Body of pancreas (tissue), 4 donors: Measurements from ENCODE around the gene RXRG.

ENCODE experiments used
- POLR2A ChIP-seq, 3 donors: fragments of 450-650 bp; IDR thresholded peaks; one replicate each; pipeline ENCODE4 v1.6.1; 2016; ENCODE audit warnings: antibody characterized with exemption in 3 of 3, mild to moderate bottlenecking in 2 of 3
- TF ChIP-seq, protein P1 (sequence below), 7 experiments: fragments of 450-650 bp in 4 of 7; fragments of 200-600 bp in 3 of 7; sonication (generic) in 3 of 7; IDR thresholded peaks; one replicate each; pipeline ENCODE4 v1.5.1; 2016 to 2019; ENCODE audit warnings: antibody characterized with exemption in 7 of 7

DNA sequence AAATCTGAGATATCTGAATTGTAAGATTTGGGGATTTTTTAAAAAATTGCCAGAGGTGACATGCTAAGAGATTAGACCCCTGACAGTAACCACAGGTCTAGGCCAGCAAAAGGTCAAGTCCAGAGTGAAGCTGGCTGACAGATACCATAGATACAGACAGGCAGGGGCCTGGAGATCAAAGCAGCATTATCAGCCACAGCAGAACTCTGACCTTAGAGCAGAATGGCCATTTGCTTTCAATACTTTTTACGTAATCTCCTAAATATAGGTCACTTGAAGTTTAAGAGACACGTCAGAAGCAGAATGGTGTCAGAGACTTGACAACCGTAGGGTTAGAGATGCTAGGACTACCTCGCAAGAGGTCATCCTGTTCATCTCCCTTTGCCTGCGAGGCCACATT, 40.8 kb upstream of the RXRG start:
- TF ChIP-seq, protein P1, sequence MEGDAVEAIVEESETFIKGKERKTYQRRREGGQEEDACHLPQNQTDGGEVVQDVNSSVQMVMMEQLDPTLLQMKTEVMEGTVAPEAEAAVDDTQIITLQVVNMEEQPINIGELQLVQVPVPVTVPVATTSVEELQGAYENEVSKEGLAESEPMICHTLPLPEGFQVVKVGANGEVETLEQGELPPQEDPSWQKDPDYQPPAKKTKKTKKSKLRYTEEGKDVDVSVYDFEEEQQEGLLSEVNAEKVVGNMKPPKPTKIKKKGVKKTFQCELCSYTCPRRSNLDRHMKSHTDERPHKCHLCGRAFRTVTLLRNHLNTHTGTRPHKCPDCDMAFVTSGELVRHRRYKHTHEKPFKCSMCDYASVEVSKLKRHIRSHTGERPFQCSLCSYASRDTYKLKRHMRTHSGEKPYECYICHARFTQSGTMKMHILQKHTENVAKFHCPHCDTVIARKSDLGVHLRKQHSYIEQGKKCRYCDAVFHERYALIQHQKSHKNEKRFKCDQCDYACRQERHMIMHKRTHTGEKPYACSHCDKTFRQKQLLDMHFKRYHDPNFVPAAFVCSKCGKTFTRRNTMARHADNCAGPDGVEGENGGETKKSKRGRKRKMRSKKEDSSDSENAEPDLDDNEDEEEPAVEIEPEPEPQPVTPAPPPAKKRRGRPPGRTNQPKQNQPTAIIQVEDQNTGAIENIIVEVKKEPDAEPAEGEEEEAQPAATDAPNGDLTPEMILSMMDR (IDR thresholded peaks at IDR 0.05), result no peak
- no peak for TF ChIP-seq POLR2A (IDR thresholded peaks at IDR 0.05)
